GM19035 (cell line): Measurements from ENCODE around the gene TTYH2.

Experiments used
- ATAC-seq: cut with Tn5 transposase; IDR thresholded peaks from one replicate; pipeline ENCODE4 v1.9.1; 2021; ENCODE audit not compliant: unreplicated experiment

Gene TTYH2

DNA sequence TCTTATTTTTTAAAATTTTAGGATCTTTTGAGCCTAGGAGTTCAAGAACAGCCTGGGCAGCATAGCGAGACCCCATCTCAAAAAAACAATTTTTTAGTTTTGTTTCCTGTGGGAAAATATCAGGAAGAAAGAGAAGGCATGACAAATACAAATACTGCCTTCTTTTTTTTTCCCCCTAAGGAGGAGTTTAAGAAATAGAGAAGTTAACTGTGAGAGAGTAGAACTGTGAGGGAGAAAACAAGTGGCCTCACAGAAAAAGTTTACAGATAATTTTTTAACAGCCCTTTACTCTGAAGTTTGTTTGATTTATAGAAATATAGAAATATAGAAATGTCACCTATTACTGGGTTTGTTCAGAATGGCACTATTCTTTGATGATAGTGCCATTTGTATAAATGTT, 21.1 kb downstream of the TTYH2 start:
- ATAC-seq, result no peak

- no peak for ATAC-seq
Measured at GRCh38 chr17:74235040-74235581, 21.7 kb downstream of the TTYH2 start.

DNA sequence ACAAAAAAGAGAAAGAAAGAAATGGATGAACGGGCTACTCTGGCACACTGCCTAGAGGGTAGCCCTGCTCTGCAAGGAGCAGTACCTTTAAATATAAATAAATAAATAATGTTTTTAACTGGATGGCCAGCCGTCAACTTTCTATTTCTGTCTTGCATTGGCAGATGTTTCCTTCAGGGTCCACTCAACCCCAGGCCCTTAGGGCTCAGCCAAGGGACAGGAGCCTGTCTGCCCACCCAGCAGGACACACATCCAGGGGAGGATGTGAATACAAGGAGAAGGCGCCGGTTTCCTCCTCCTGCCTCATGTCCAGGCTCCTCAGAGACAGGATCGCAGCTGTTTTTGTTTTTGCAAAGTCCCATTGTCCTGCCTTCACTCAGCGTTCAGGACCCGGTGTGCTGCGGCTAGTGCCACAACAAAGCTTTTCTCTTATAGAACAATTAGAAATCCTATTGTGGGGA, 22.6 kb downstream of the TTYH2 start:
- no peak for ATAC-seq

DNA sequence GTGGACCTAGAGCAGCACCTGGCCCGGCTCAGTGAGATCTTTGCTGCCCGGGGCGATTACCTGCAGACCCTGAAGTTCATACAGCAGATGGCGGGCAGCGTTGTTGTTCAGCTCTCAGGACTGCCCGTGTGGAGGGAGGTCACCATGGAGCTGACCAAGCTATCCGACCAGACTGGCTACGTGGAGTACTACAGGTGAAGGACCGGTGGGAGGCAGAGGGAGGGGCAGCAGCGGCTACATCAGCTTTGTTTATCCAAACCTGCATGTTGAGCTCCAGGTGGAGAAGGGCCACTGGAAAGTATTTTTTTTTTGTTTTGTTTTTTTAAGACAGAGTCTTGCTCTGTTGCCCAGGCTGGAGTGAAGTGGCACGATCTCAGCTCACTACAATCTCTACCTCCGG, 23.9 kb downstream of the TTYH2 start:
- no peak for ATAC-seq

DNA sequence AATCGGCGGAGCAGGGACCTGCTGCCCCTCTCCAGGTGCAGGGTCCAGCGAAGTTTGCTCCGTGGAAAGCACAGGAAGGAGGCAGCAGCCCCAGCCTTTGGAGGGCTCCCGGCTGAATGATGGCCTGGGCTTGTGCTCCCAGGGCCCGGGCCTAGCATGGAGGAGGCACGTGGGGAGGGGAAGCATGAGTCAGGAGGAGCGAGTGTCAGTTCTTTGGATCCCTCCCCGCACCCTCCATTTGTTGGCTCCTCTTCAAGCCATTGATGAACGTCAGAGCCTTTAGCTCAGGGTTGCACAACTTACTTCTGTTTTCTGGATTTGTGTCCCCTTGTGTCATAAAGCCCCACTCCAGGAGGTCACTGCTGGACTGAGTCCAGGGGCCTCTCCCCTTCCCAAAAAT, 25.8 kb downstream of the TTYH2 start:
- no peak for ATAC-seq

GRCh38 chr17:74240618-74241205, 27.3 kb downstream of the TTYH2 start:
- ATAC-seq, result no peak

DNA sequence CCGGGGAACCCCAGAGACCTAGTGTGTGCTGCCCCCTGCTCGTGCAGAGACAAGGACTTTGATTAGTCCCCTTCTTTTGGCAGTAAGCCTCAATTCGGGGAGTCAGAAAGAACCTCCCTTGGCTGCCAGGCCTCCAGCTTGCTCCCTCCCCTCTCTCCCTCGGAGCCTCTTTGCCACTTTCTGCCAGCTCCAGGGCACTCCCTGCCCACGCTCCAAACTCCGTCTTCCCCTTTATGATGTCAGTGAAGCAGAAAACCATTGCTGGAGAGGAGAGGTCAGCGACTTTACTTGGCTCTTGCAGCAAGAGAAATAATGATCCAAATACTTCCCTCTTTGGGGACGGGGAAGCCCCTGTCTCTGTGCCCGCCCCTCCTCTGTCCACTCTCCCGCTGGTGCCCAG, 28.1 kb downstream of the TTYH2 start:
- ATAC-seq, result no peak

DNA sequence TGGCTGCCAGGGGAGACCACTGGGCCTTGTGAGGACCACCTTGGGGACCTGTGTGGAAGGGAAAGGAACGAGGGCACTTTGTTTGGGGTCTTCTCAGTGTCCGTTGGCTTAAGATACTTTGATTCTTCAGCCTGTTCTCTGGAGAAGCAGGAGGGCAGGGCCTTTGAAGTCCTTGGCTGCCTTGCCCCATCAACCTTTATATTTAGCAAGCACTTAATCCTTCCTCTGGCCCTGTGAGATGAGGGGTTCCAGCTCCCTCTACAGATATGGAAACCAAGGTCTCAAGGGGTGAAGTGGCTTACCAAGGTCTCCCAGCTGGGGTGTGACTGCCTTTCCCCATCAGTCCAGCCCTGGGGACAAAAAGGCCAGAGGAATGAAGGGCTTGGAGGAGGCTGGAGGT, 28.5 kb downstream of the TTYH2 start:
- ATAC-seq, result no peak

GRCh38 chr17:74243013-74243755, 29.8 kb downstream of the TTYH2 start:
- no peak for ATAC-seq

GRCh38 chr17:74244128-74244527, 30.8 kb downstream of the TTYH2 start:
- no peak for ATAC-seq

- ATAC-seq, result no peak
Measured at GRCh38 chr17:74244548-74244947, 31.2 kb downstream of the TTYH2 start.

GRCh38 chr17:74245145-74245831, 31.9 kb downstream of the TTYH2 start:
- ATAC-seq, result no peak

- ATAC-seq, result no peak
Measured at GRCh38 chr17:74245871-74246270, 32.5 kb downstream of the TTYH2 start.

GRCh38 chr17:74249590-74250270, 36.4 kb downstream of the TTYH2 start:
- no peak for ATAC-seq

- ATAC-seq, result no peak
Measured at GRCh38 chr17:74250324-74250995, 37.1 kb downstream of the TTYH2 start.

- no peak for ATAC-seq
Measured at GRCh38 chr17:74251051-74251450, 37.7 kb downstream of the TTYH2 start.

- no peak for ATAC-seq
Measured at GRCh38 chr17:74251569-74251968, 38.2 kb downstream of the TTYH2 start.

GRCh38 chr17:74252211-74252610, 38.8 kb downstream of the TTYH2 start:
- ATAC-seq, result no peak

GRCh38 chr17:74253036-74253435, 39.7 kb downstream of the TTYH2 start:
- no peak for ATAC-seq

DNA sequence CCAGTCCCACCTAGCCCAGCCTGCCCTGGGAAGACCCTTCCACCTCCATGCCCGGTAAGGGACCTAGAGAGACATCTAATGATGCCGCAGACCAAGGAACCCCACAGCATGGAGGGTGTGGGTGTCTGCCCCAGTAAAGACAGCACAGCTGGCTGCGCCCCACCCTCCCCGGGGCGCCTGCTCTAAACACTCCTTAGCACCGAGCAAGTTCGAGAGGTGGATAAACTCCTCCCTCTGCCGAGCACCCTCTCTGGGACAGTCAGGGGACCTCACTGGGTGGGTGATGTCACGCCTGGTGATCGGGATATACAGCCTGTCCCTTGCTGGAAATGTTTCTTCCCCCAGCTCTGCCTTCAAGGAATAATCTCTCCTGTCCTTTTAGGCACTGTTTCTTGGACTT, 43.9 kb downstream of the TTYH2 start:
- ATAC-seq, result no peak
